GM19351 (cell line): ENCODE results near the gene SPINK1.
"Not testable (repeated sequence)": the region's sequence is repeated elsewhere in the genome, so short reads cannot be mapped to it uniquely, and the experiment has no call there.

ENCODE experiments used
- ATAC-seq: cut with Tn5 transposase; IDR thresholded peaks from one replicate; pipeline ENCODE4 v1.9.1; 2021; ENCODE audit warnings: mild to moderate bottlenecking, moderate library complexity; ENCODE audit not compliant: unreplicated experiment

The SPINK1 gene

DNA sequence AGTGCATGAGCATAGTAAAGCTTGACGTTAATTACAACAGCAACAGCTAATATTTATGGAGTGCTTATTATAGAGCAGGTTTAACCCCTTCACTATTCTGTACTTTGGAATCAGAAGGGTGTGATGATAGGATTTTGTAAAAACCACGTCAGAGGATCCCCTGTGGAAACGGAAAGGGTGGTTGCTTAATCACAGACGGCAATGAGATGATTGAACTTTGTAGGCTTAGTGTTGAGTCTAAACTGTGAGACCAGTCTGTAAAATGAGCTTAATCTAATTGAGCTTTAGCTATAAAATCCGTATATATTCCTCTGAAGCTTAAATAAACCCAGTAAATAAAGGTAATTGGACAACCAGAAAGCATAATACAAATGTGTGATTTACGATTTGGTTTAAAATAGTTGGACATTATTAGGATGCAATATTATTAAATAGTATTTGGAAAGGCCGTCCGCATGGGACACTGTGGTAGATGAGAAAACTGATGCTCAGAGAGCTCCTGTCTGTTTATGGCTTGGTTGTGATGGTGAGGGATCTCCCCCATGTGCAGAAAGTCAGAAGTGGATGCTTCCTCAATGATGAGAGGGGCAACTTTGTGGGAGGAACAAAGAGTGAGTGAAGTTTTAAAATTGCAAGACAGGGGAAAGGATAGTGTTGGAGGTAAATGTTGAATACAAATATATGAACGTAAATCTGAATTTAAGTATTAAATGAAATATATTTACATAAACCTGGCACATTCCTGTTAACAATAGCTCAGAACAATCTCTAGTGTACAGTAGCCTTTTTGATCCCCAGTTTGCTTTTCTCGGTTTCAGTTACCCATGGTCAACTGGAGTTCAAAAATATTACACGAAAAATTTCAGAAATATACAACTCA, 23.7 kb upstream of the SPINK1 start:
- no peak for ATAC-seq

GRCh38 chr5:147854331-147854730, 22.9 kb upstream of the SPINK1 start:
- no peak for ATAC-seq

- ATAC-seq = no peak
These were observed 22.0 kb upstream of the SPINK1 start for GRCh38 chr5:147853372-147853987.

DNA sequence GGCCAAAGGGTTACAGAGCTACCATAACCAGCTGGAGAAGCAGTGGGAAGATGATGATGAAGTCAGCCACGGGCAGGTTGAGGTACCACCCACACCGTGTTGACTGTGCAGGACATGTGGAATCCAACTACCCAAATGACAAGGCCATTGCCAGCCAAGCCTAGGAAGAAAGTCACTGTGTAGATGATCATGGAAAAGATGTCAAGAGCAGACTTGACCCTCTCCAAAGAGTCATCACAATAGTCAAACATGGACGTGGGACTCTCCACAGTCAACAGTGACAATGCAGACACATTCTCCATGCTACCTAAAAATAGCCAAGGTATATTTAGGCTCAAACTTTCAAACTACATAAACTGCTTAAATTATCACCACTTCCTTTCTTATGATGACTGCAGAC, 20.9 kb upstream of the SPINK1 start:
- no peak for ATAC-seq

DNA sequence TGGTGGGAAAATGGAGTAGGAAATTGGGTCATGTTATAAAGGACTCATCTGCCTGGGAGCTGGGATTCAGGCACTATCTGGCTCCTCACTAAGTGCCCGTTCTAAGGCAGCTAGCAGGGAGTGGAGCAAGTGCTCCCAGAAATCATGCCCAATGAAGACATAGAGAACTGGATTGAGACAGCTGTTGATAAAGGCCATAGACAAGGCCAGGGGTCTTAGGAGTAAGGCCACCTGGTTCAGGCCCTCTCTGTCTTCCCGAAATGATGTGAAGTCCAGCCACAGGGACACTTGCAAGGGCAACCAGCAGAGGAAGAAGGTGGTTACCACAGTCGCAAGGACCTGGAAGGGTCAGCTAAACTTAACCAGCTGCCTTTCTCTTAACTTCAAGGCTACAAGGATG, 20.1 kb upstream of the SPINK1 start:
- ATAC-seq = no peak

DNA sequence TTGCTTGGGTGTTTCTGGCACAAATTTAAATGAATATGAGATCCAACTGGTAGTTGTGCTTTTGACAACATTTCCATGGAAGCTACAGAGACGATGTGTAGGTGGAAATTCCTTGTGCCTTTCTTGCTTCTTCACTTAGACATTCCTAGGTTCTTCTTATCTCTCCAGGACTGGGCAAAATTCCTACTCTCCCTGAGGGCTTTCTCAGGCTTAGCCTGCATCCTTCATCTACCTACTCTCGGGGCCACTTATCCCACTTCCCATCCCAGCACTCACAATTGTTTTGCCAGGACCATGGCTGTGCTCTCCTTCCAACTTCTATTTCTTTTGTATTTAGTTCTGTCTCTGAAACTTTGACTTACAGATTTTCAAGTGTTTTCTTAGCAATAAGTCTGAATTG, 17.8 kb upstream of the SPINK1 start:
- ATAC-seq = no peak

GRCh38 chr5:147845618-147846017, 14.1 kb upstream of the SPINK1 start:
- ATAC-seq = no peak

GRCh38 chr5:147844846-147845245, 13.4 kb upstream of the SPINK1 start:
- no peak for ATAC-seq

DNA sequence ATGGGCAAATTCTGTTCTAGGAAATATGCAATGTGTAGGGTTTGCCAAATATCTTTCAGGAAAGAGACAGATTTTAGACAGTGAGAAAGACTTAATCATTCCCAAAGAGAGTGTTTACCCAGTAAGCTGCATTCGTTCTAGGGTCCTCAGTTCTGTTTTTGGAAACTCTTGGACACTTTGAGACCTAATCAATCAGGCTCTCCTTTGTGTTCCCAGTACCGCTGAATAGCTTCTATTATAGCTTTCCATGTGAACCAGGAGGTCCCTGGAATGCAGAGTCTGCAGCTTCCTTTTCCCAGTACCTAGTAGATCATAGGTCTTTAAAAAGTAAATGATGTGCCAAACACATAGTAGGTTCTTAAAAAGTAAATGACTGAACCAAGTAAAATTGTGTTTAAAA, 11.4 kb upstream of the SPINK1 start:
- ATAC-seq = no peak

DNA sequence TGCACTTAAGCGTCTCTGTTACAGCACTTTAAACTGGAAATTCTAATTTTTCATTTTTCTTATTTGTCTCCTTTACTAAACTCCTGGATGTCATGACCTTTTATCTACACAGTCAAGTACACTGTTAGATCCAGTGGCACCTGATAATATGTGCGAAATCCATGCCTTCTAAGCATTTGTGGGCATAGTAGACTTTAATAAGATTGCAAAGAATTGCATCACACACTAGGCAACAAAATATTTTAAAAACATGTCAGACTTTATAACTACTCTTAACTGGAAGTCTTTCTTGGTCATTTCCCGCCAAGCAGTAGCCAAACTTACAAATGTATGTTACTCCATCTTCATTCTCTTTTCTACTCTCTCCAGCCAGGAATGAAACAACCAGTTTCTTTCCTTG, 5.0 kb upstream of the SPINK1 start:
- no peak for ATAC-seq

DNA sequence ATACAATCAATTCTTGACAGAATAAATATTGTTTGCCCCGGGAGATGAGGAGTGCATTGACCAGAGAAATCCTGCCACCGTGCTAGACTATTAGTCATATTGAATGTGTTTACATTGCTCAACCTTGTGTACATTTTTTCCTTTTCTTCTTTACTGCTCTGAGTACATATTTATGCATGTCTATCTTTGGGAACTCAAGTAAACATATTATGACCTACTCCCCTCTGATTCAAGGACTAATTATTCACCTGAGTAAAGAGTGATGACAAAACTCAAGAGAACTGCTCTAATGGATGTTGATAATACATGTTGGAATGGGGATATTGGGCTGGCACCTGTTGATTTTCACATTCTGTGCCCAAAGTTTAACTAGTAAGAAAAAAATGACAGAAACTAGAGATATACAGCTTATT, 3.9 kb upstream of the SPINK1 start:
- ATAC-seq = no peak

GRCh38 chr5:147832541-147832940, 1.1 kb upstream of the SPINK1 start:
- ATAC-seq = no peak

DNA sequence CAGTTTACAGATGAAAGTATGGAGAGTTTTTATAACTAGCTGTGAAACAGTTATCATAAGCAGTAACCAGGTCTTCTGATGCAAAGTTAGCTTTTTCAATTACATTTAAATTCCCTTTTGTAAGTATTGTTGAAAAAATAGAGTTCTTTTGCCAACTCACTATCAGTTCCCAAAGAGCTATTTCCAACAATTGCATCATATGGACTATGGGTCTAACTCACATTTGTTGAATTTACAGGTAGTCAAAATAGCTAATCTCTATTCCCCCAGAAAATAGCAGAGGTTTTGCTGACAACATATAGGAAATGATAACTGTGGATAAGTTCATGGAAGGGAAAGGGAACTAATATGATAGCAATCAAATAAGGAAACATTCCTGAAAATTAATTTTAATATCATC, 1.4 kb downstream of the SPINK1 start:
- ATAC-seq = no peak

DNA sequence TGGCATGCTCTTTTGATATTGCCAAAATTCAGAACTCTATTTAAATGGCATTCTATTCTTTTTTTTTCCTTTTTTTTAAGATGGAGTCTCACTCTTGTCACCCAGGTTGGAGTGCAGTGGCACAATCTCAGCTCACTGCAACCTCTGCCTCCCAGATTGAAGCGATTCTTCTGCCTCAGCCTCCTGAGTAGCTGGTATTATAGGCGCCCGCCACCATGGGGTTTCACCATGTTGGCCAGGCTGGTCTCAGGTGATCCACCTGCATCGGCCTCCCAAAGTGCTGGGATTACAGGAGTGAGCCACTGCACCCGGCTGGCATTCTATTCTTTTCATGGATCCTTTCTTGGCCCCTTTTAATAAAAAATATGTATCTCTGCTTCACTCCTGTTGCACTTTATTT, 4.5 kb downstream of the SPINK1 start:
- not testable (repeated sequence) for ATAC-seq

DNA sequence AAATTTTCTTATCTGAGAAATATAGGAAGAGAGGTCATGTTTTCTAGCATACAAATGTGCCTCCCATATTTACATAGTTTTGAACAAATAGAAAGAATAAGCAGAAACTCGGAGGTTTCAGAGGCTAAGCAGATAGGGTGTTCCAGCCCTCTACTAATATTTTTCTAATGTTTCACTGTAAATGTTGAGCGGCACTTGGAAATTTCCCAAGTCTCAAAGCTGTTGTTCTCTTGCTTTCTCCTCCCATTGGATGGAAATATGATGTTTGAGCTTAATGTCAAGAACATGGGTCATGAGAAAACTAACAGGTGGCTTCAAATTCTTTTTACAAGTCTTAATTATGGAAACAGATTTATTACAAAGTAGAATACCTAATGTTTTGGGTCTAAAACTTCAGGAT, 5.1 kb downstream of the SPINK1 start:
- ATAC-seq = no peak

DNA sequence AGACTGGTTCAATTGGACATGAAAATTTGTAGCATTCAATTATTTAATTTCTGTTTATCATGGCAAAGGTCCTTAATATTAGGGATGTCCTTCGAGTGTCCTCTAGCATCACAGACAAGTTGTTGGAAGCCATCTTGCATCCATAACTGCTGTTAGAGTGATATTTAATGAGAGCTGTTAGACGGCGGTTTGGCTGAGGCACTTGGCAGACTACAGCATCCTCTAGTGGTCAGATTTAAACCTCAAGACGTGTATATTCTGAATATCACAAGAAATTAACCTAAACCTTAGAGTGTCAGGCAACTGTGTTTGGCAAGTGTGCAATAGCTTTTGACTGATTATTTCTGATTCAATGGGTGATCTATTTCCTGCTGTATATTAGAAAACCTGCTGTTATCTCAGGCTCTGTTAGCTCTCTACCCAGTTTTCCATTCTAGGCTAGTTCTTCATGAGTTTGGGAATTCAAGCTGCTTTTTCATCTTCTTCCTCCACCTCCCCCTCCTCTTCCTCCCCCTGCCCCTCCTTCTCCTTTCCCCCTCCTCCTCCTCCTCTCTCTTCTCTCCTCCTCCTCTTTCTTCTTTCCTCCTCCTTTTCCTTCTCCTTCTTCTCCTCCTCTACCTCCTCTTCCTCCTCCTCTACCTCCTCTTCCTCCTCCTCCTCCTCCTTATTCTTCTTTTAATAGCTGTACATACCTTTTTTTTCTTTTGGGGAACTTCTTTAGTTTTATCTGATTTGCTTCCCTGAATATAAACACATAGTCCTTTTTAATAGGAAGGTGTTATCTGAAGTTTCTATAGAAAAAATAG, 8.6 kb downstream of the SPINK1 start:
- ATAC-seq = peak; percentile 97

DNA sequence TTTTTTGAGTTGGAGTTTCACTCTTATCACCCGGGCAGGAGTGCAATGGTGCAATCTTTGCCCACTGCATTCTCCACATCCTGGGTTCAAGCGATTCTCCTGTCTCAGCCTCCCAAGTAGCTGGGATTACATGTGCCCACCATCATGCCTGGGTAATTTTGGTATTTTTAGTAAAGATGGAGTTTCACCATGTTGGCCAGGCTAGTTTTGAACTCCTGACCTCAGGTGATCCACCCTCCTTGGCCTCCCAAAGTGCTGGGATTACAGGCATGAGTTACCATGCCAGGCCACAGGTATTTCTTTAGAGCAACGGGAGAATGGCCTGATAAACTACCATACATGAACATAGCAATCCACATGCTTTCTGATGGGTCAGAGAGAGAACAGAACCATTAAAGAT, 9.2 kb downstream of the SPINK1 start:
- ATAC-seq = not testable (repeated sequence)

GRCh38 chr5:147821766-147822165, 9.7 kb downstream of the SPINK1 start:
- no peak for ATAC-seq

DNA sequence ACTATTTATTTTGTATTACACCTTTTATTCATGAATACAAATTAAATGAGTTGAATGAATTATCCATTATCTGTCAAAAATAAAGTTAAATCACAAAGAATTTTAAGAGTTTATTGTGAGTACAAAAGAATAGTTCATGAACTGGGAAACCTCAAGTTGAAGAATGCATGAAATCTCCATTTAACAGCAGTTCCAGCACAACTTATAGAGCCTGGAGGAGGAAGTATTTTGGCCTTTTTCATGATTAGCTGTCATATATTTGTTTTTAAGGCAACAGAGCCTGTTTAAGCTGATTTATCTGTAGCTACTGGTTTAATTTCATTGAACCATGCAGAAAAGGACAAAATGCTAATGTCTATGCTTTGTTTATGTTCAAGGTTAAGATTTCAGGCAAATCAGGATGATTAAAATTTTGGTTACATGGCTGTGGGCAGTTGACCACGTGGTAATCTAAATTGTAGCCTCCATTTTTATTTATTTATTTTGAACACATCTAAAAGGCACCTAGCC, 12.2 kb downstream of the SPINK1 start:
- no peak for ATAC-seq

GRCh38 chr5:147818290-147818689, 13.2 kb downstream of the SPINK1 start:
- ATAC-seq = no peak

DNA sequence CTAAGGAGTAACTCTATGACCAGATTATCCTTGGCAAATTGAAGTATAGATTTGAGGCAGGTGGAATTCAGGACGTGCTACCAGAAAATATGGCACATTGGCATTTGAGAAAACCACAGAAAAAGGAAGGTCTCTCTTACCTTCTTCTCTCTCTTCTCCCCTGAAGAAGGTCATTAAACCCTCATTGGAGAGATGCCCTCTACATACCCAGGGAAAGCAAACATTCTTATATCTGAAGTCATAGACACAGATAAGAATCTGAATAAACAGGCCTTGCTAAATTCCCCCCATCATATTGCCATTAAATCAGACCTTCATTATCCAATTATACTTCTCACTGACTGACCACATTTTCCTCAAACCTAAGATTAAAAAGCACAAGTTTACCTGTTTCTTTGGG, 17.8 kb downstream of the SPINK1 start:
- no peak for ATAC-seq
